HG02938 (cell line): Measurements from ENCODE around the gene RFC2.
A peak's percentile ranks its signal among the peaks of the same experiment; 100 is the strongest.
"Not testable (repeated sequence)": the region's sequence is repeated elsewhere in the genome, so short reads cannot be mapped to it uniquely, and the experiment has no call there.

Experiments
- ATAC-seq: cut with Tn5 transposase; IDR thresholded peaks from one replicate; pipeline ENCODE4 v1.9.1; 2021; ENCODE audit warnings: mild to moderate bottlenecking, moderate library complexity; ENCODE audit not compliant: unreplicated experiment

Gene RFC2

GRCh38 chr7:74283858-74284447 is 29.8 kb upstream of the RFC2 start:
- ATAC-seq, result no peak

- ATAC-seq, result no peak
Observed at GRCh38 chr7:74282748-74283459, 28.7 kb upstream of the RFC2 start.

- no peak for ATAC-seq
Observed at GRCh38 chr7:74280985-74281384, 26.8 kb upstream of the RFC2 start.

- ATAC-seq, result no peak
Observed at GRCh38 chr7:74277636-74278035, 23.4 kb upstream of the RFC2 start.

- no peak for ATAC-seq
Observed at GRCh38 chr7:74275401-74275881, 21.2 kb upstream of the RFC2 start.

GRCh38 chr7:74272305-74273038 is 18.3 kb upstream of the RFC2 start:
- peak; percentile 71 for ATAC-seq

- ATAC-seq, result no peak
Observed at GRCh38 chr7:74271742-74272141, 17.5 kb upstream of the RFC2 start.

- ATAC-seq, result no peak
Observed at GRCh38 chr7:74269757-74270277, 15.6 kb upstream of the RFC2 start.

GRCh38 chr7:74267756-74268565 is 13.8 kb upstream of the RFC2 start:
- ATAC-seq, result no peak

- no peak for ATAC-seq
Observed at GRCh38 chr7:74266191-74266963, 12.2 kb upstream of the RFC2 start.

GRCh38 chr7:74263399-74264120 is 9.4 kb upstream of the RFC2 start:
- no peak for ATAC-seq

- no peak for ATAC-seq
Observed at GRCh38 chr7:74262639-74263398, 8.6 kb upstream of the RFC2 start.

- ATAC-seq, result no peak
Observed at GRCh38 chr7:74258639-74259038, 4.4 kb upstream of the RFC2 start.

GRCh38 chr7:74256491-74257408 is 2.6 kb upstream of the RFC2 start:
- ATAC-seq, result no peak

GRCh38 chr7:74255461-74255860 is 1.3 kb upstream of the RFC2 start:
- not testable (repeated sequence) for ATAC-seq

GRCh38 chr7:74254858-74255379 is 720 bp upstream of the RFC2 start:
- no peak for ATAC-seq

- ATAC-seq, result peak; percentile 16
Observed at GRCh38 chr7:74253835-74254128, 417 bp downstream of the RFC2 start.

- no peak for ATAC-seq
Observed at GRCh38 chr7:74253331-74253730, 868 bp downstream of the RFC2 start.
